CD4-positive, alpha-beta T cell treated with Interleukin-1 beta for 1 hour (primary cell): ENCODE measurements around the gene POPDC2.
"Not testable (repeated sequence)": the region's sequence is repeated elsewhere in the genome, so short reads cannot be mapped to it uniquely, and the experiment has no call there.

Source experiments
- DNase-seq, 2 donors: peaks; one replicate each; pipeline ENCODE4 v3.0.0-alpha.2; 2020 to 2022

Gene POPDC2

DNA sequence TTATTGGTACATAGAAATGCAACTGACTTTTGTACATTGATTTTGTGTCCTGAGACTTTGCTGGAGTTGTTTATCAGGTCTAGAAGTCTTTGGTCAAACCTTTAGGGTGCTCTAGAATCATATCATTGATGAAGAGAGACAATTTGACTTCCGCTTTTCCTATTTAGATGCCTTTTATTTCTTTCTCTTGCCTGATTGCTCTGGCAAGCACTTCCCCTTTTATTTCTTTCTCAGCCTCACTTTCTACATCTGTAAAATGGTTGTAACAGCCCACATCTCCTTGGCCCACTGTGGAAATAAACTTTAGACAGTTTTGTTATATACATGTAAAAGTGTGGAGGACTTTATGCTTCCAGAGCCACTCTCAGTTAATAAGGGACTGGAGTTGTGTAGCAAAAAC lies 48.7 kb downstream of the POPDC2 start:
- no peak for DNase-seq

DNA sequence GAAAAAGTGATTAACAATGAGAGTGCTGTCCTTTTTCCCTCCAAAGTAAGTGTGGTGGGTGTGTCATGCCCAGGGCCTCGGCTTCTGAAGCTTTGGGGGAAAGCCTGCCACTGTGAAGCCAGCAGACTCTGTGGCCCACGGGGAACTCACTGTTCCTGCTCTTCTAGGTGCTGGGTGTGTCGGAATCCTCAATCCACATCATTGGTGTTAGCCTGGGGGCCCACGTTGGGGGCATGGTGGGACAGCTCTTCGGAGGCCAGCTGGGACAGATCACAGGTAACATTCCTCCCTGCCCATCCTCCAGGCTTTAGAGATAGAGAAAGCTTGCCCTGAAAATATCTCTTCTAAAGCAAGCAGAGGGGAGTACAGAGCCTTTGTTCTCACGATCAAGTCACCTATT lies 51.1 kb downstream of the POPDC2 start:
- DNase-seq, result no peak

DNA sequence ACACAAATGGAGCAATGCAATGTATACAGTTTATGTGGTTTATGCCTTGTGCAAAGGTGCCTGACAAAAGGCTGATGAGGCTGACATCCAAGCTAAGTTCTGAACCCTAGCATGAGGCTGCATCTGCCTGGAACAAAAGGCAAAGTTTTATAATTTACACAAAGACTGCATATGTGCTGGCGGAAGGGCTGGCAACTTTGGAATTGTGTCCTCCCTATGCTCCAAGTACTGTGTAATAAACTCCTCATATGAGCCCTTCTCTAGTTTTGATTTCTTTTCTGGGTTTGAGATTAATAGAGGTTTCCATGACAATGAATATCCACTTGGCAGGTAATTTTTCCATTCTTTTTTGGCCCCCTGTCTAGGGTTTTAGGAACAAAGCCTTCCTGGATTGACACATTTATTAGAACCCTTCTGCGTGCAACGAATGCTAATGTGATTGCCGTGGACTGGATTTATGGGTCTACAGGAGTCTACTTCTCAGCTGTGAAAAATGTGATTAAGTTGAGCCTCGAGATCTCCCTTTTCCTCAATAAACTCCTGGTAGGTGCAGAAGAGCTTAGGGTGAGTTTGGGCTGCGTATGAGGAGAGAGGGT lies 51.9 kb downstream of the POPDC2 start:
- no peak for DNase-seq

DNA sequence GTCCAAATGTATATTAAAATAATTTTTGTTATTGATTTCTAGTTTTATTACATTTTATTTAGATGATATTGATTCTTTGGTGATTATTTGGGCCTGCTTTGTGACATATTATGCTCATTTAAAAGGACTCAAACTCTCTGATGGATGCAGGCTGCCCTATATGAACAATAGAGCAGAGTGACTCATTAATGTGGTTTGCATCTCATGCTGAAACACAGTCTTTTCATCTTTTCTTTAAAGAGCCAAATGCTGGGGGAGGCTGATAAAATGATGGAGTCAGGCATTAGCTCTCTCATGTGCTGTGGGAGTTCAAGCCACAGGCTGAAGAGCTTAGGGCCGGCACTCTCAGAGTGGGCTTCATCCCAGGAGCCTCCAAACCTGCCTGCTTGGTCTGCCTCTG lies 55.5 kb downstream of the POPDC2 start:
- no peak for DNase-seq

DNA sequence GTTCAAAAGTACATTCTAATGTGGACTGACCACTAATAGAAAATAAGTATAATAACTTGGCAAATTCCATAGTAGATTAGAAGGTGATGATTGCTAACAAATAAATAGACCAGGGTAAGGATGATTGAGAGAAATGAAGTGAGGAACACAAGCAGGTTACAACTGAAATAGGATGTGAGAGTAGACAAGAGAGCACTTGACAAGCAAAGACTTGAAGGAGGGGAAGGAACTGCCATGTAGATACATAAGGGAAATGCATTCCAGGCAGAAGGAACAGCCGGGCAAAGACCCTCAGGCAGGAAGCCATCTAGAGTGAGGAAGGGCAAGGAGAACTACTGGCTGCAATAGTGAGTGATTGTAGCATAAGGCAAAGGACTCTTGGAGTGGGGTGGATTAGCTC lies 57.7 kb downstream of the POPDC2 start:
- DNase-seq, result no peak

DNA sequence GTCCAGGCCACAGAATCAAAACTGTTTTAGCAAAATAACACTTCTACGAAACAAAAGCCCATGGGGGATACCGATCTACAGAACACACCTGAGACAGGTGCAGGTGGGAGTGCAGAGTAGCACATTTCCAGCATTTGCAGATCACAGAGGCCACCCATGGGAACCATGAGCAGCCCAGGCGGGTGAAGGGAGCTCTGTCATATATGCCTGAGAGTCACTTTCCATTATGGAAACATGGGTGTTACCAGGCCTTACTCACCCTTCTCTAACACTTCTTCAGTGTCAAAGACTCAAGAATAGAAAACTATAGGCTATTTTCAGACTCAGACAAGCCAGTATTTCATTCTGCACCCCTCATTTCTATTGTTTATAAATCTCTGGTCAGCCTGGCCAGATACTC lies 59.2 kb downstream of the POPDC2 start:
- no peak for DNase-seq

DNA sequence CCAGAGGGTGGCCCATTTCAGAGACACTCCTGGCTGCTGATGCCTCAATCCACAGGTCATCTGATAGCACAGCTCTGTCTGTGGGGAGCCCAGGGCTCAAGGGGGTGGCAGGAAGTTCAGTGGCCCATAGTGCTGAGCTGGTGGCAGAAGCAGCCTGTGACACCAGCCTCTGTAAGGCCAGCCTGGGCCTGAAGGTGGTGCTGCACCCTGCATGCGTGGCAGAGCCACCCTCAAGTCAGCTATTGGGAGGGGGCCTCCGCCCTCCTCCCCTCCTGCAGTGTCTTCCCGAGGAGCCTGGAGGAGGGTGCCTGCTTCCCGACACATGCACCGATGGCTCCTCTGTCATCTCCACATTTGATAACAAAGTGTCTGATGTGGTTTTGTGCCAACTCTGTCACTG lies 59.7 kb downstream of the POPDC2 start:
- DNase-seq, result peak; percentile 13 to 25

DNA sequence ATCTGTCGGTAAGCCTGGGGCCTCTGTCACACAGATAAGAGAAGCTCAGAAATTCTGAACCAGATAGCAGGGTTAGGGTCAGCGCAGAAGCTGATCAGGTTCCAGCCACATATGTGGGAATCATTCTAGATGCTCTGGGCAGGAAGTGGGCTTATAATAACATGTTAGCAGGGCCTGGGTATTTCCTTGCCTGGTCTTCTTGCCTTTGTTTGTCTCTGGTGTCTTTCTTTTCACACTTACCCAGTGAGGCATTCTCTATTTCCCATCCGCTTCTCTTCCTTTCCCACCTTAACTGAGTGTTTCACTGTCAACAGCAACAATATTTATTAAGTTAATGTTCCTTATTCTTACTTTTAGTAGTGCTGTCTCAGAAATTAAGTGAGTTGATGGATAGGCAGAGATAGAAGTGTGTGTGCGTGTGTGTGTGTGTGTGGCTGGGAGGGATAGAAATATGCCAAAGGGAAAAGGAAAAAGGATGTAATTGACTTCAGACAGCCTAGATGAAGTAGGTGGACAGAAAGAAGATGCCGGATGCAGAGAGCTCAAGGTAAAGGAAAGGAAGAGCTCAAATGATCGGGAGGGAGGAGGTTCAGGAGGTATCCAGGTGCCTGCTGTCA lies 60.7 kb downstream of the POPDC2 start:
- no peak for DNase-seq

DNA sequence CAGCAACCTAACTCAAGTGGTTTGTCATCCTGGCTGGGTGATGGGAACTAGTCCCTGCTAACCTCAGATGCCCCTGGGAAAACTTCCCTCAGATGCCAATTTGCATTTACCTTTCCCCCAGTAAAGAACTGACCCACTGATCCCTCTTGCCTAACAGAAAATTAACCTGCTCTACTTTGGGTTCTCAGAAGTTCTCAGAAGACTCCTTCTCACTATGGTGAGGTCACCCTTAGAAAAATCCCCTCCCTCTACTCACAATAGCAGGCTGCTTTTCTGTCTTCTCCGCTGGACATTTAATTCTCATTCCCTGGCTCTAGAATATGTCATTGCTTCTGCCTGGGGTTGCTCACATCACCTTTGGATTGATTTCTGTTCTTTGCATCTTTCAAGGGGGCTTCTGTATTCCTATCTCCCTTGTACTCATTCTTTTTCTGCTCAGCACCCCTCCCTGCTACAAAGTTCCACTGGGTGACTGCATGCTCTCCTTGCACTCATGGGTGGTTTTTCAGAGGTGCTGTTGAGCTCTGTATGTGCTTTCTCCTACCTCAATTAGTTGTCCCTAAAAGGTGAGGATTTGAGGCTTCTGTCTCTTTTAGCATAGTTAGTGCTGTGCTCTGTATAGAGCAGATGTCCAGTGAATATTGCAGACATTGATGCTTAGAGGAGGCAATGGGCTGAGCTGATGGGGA lies 61.8 kb downstream of the POPDC2 start:
- no peak for DNase-seq

DNA sequence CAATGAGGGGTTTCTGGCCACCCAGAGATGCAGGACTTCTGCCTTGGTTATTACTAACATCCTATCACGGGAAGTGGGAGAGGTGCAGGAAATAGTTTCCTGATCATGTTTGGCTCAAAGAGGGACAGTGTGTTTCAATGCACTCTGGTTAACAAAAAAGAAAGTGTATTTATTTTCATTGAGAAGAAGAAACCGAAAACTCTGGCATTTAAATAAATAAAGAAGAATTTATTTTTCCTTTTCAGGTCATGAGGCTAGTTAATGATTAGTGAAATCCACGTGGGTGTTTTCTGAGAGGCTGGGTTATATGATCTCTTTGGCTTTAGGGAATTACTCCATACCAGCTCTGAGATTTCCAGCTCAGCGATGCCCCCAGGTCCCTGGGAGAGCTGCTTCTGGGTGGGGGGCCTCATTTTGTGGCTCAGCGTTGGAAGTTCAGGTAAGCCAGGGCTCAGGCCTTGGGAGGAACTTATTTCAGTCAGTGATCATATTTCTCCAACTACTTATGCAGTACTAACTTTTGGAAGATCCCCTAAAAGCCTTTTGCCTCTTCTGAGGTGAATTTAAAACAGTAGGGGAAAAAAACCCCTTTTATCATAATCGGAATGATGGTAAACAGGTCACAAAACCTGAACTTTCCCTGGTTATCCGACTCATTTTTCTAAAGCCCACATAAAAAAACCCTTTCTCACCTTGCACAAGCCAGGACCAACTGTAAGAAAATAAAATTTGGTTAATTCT lies 62.7 kb downstream of the POPDC2 start, which contains the start of gene PLA1A:
Gene PLA1A (plus strand): TSS at position 338 of the 741 bp plus-strand sequence. CDS start 29 bp downstream, at position 367.
- DNase-seq, result no peak

DNA sequence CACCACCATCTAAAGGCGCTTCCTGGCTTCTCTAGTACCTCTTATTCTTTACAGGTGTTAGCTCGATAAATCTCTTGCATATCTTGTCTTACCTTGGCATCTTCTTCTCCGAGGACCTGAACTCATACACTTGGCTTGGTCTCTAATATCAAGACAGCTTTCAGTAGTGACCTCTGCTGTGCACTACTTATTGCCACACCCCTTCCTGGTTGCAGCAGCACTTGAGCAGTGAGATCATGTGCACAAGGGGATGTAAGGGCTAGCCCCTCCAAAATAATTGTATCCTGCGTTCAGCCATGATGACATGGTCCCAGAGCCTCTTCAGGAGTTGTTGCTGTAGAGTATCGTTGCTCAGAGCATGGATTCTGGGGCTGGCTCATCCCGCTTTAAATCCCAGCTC lies 64.0 kb downstream of the POPDC2 start:
- no peak for DNase-seq

DNA sequence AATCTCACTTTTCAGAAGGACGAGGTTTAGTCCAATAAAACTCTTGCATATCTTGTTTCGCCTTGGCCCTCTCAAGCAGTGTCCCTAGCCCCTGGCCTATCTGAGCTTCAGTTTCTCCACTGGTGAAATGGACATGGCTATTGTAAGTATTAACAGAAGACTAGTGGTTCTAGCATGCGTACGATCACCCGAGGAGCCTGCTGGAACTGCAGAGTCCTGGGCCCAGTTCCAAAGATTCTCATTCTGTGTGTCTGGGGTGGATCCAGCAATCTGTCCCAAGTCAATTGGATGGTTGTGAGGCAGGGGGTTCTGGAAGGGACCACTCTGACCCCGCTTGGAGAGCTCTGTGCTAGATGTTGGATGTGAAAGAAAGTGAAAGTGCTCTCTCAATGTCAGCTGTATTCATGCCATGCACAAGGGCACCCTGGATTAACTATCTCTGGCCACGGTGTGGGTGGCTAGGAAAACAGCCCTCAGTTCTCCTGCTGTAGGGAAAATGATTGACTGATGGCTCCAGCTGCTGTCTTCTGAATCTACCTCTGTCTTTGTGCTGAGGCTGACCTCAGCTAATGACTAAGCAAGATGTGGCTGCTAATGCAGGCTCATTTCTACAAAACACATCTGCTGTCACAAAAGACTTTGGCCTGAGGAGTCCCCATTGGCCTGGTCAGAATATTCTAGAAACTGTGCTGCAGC lies 64.6 kb downstream of the POPDC2 start:
- DNase-seq, result no peak

DNA sequence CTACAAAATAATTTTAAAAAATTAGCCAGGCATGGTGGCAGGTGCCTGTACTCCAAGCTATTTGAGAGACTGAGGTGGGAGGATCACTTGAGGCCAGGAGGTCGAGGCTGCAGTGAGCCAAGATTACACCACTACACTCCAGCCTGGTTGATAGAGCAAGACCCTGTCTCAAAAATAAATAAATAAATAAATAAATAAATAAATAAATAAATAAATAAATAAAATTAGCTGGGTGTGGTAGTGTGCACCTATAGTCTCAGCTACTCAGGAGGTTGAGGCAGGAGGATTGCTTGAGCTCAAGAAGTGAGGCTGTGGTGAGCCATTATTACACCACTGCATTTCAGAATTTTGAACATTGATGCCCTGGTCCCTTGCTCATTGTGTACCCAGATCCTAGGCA lies 65.5 kb downstream of the POPDC2 start:
- not testable (repeated sequence) for DNase-seq

DNA sequence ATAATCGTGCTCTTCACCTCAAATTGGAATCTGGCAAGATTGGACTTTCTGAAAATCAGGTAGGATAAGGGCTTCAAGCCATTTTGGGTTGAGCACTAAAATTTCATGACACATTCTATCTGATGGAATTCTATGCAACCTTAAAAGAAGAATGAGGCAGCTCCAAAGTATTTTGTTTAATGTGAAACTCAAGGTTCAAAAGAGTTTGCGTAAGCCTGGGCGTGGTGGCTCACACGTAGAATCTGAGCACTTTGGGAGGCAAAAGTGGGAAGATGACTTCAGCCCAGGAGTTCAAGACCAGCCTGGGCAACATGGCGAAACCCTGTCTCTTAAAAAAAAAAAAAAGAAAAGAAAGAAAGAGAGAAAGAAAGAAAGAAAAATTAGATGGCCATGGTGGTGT lies 66.3 kb downstream of the POPDC2 start:
- DNase-seq, result no peak

DNA sequence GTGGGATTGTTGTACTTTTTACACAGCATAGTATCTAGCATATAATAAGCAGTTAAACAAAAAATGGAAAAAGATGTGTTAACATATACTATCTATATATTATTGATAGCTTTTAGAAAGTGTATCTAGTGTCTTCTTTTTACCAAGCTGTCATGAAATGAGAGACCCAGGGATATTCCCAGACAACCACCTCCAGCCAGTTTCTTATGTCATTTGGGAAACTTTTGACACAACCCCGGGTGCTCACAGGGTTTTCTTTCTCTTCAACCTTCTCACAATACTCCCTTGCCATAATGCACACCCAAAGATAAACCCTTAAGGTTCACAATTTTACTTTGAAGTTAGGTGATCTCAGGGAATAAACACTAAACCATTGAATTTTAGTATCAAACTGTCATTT lies 67.5 kb downstream of the POPDC2 start:
- DNase-seq, result no peak
